ENCODE data around the gene WNT7B.

DNA sequence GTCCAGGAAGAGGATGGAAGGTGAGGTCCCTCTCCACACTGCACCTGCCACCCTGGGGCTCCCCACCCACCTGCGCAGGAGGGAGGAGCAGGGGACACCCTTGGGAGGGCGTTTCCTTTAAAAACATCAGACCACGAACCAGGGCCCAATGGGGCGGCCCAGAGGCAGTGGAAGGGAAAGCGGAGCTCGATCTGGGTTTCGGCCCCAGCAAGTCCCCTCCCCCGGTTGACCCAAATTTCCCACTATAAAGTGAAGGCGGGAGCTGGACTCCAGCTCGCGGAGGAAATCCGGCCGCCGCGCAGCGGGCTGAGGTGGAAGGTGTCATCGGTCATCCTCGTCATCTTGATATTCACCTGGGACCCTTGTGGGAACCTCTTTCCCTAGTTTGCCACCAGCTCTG, 99.3 kb downstream of the WNT7B start:
- TF ChIP-seq, protein P1, sequence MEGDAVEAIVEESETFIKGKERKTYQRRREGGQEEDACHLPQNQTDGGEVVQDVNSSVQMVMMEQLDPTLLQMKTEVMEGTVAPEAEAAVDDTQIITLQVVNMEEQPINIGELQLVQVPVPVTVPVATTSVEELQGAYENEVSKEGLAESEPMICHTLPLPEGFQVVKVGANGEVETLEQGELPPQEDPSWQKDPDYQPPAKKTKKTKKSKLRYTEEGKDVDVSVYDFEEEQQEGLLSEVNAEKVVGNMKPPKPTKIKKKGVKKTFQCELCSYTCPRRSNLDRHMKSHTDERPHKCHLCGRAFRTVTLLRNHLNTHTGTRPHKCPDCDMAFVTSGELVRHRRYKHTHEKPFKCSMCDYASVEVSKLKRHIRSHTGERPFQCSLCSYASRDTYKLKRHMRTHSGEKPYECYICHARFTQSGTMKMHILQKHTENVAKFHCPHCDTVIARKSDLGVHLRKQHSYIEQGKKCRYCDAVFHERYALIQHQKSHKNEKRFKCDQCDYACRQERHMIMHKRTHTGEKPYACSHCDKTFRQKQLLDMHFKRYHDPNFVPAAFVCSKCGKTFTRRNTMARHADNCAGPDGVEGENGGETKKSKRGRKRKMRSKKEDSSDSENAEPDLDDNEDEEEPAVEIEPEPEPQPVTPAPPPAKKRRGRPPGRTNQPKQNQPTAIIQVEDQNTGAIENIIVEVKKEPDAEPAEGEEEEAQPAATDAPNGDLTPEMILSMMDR (IDR thresholded peaks at IDR 0.05; ENCODE audit: low read depth, low read length, poor library complexity, severe bottlenecking) = no peak
- no peak for TF ChIP-seq EZH2phosphoT487 (IDR thresholded peaks at IDR 0.05; ENCODE audit: borderline replicate concordance, low read length)
